Liver (tissue), 9 donors: ENCODE measurements around the gene BACH2. TPM values are rescaled to one million over a fixed set of nuclear protein-coding genes. Genes with fewer than 3 reads are reported as not detected.
"Not testable (repeated sequence)": the region's sequence is repeated elsewhere in the genome, so short reads cannot be mapped to it uniquely, and the experiment has no call there.

Source experiments
- DNase-seq: peaks from one replicate; pipeline ENCODE4 v3.0.0-alpha.2; 2017; ENCODE audit warnings: low spot score
- H3K27ac ChIP-seq, 2 donors: one replicate each; pipeline ENCODE4 v1.7.0; 2013; ENCODE audit warnings: inconsistent platforms in 2 of 2, low read length in 2 of 2, control low read depth in 1 of 2, low read depth in 1 of 2, mild to moderate bottlenecking in 1 of 2
- H3K27me3 ChIP-seq, 4 donors: one replicate each; pipeline versions ENCODE4 v1.6.1 to v1.7.0; 2013; ENCODE audit warnings: low read length in 3 of 4, inconsistent platforms in 1 of 4, mild to moderate bottlenecking in 1 of 4, moderate library complexity in 1 of 4; ENCODE audit not compliant: control insufficient read depth in 4 of 4, insufficient read depth in 4 of 4
- H3K36me3 ChIP-seq, 4 donors: one replicate each; pipeline versions ENCODE4 v1.6.1 to v1.7.0; 2013; ENCODE audit warnings: low read length in 3 of 4, mild to moderate bottlenecking in 3 of 4, low read depth in 1 of 4, moderate library complexity in 1 of 4; ENCODE audit not compliant: control insufficient read depth in 4 of 4, insufficient read depth in 3 of 4
- H3K4me1 ChIP-seq, 4 donors: one replicate each; pipeline versions ENCODE4 v1.6.1 to v1.7.0; 2013; ENCODE audit warnings: low read length in 3 of 4, mild to moderate bottlenecking in 3 of 4, moderate library complexity in 1 of 4; ENCODE audit not compliant: control insufficient read depth in 4 of 4, insufficient read depth in 4 of 4
- H3K4me3 ChIP-seq, 3 donors: one replicate each; pipeline versions ENCODE4 v1.6.1 to v1.7.0; 2013; ENCODE audit warnings: low read length in 3 of 3, control low read depth in 1 of 3, low read depth in 1 of 3, mild to moderate bottlenecking in 1 of 3
- H3K9ac ChIP-seq, 2 donors: one replicate each; pipeline ENCODE4 v1.7.0; 2013; ENCODE audit warnings: low read length in 2 of 2, mild to moderate bottlenecking in 2 of 2, moderate library complexity in 2 of 2, control low read depth in 1 of 2, low read depth in 1 of 2
- H3K9me3 ChIP-seq, 4 donors: one replicate each; pipeline versions ENCODE4 v1.6.1 to v1.7.0; 2013; ENCODE audit warnings: low read length in 3 of 4; ENCODE audit not compliant: control insufficient read depth in 4 of 4
- ATF3 ChIP-seq: IDR thresholded peaks from 2 replicates; pipeline ENCODE4 v1.6.1; 2016; ENCODE audit warnings: antibody characterized with exemption
- EGR1 ChIP-seq, 2 donors: IDR thresholded peaks; 2 replicates each; pipeline ENCODE4 v1.6.1; 2016 to 2018; ENCODE audit warnings: antibody characterized with exemption in 2 of 2, low read depth in 2 of 2
- FOXA1 ChIP-seq: IDR thresholded peaks from 2 replicates; pipeline ENCODE4 v1.6.1; 2016; ENCODE audit warnings: antibody characterized with exemption
- FOXA2 ChIP-seq: IDR thresholded peaks from 2 replicates; pipeline ENCODE4 v1.6.1; 2016; ENCODE audit warnings: antibody characterized with exemption
- GABPA ChIP-seq, 2 donors: IDR thresholded peaks in 1 of 2; conservative IDR thresholded peaks in 1 of 2; 2 replicates each; pipeline ENCODE4 v1.6.1; 2016; ENCODE audit warnings: antibody characterized with exemption in 2 of 2, mild to moderate bottlenecking in 1 of 2, moderate library complexity in 1 of 2
- HNF4G ChIP-seq: IDR thresholded peaks from 2 replicates; pipeline ENCODE4 v1.6.1; 2016; ENCODE audit warnings: antibody characterized with exemption
- JUND ChIP-seq, 2 donors: IDR thresholded peaks; 2 replicates each; pipeline ENCODE4 v1.6.1; 2016; ENCODE audit warnings: antibody characterized with exemption in 2 of 2
- NR2F2 ChIP-seq: IDR thresholded peaks from 2 replicates; pipeline ENCODE4 v1.6.1; 2016; ENCODE audit warnings: antibody characterized with exemption
- RAD21 ChIP-seq, 2 donors: IDR thresholded peaks; 2 replicates each; pipeline ENCODE4 v1.6.1; 2016; ENCODE audit warnings: antibody characterized with exemption in 2 of 2, mild to moderate bottlenecking in 2 of 2
- REST ChIP-seq: IDR thresholded peaks from 2 replicates; pipeline ENCODE4 v1.6.1; 2016; ENCODE audit warnings: antibody characterized with exemption, mild to moderate bottlenecking
- RXRA ChIP-seq, 2 donors: IDR thresholded peaks; 2 replicates each; pipeline ENCODE4 v1.6.1; 2017 to 2018; ENCODE audit warnings: antibody characterized with exemption in 2 of 2, mild to moderate bottlenecking in 1 of 2
- SP1 ChIP-seq: IDR thresholded peaks from 2 replicates; pipeline ENCODE4 v1.6.1; 2018; ENCODE audit warnings: antibody characterized with exemption, mild to moderate bottlenecking
- TAF1 ChIP-seq: conservative IDR thresholded peaks from 2 replicates; pipeline ENCODE4 v1.6.1; 2016; ENCODE audit warnings: antibody characterized with exemption, mild to moderate bottlenecking
- ZBTB33 ChIP-seq: IDR thresholded peaks from 2 replicates; pipeline ENCODE4 v1.6.1; 2016; ENCODE audit warnings: antibody characterized with exemption
- WGBS: extraction: QIAGEN DNeasy Blood & Tissue Kit; methylation state at CpG from one replicate; pipeline ENCODE4 v1.1.7; 2013; 5-methylcytosine and 5-hydroxymethylcytosine counted together
- polyA plus RNA-seq, 2 donors: library from polyadenylated mRNA; stranded (reverse) in 1 of 2; unstranded in 1 of 2; fragments of 200-250 nt in 1 of 2; fragments of >200 nt in 1 of 2; fragmentation: Nextera tagmentation in 1 of 2; extraction: Ambion mirVana in 1 of 2; gene quantifications; one replicate each; pipeline versions ENCODE4 v1.2.1 to v1.2.3, GENCODE V29; 2013 to 2015
- total RNA-seq, 2 donors: library from RNA; depleted of rRNA; stranded (reverse); fragments of >200 nt; gene quantifications; one replicate each; pipeline ENCODE4 v1.2.3, GENCODE V29; 2014
- TF ChIP-seq, protein P1 (sequence below): fragments of 150-350 bp; IDR thresholded peaks from 2 replicates; pipeline ENCODE4 v1.5.1; 2017; ENCODE audit warnings: improper control_type of control experiment, low read depth, low read length; ENCODE audit not compliant: missing input control
- donor health status: healthy.
- donor health status: healthy.
- donor health status: healthy.
- donor health status: healthy.
- donor health status: healthy.

Gene BACH2
- total and polyA plus RNA-seq, 4 donors = 1.9 to 3.7 (median 1.9) TPM

DNA sequence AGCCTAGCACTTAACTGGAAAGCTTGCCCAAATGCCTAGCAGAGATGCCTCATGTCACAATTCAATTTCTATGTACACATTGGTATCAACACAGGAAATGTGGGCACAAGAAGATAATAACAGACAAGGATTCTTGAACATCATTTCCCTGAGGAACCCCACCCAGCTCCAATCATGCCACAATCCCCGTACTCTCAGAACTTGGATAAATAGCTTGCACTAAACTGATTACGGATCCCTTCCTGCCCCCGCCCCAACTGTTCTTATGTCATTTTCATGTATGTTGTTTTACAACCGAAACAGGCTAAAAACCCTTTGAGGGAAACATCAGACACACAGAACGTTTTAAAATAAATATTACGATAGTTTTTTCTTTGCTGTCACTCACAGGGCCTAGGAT is 87.1 kb downstream of the BACH2 start:
- Histone ChIP-seq H3K36me3 (peaks cover 0 to 7% (median under 1%) of the 10 kb centered on the region in 4 donors), H3K9ac (no peak overlapping the region), H3K4me1 (no peaks in the 10 kb centered on the region), H3K27ac (no peak overlapping the region), H3K27me3 (no peaks in the 10 kb centered on the region), H3K4me3 (no peak overlapping the region), H3K9me3 (no peaks in the 10 kb centered on the region)
- TF ChIP-seq ATF3 = no peak
- TF ChIP-seq RAD21 (IDR thresholded peaks at IDR 0.05) = no peak
- no peak for DNase-seq
- 80% methylated on average over 6 of the region's 6 CpGs for WGBS

DNA sequence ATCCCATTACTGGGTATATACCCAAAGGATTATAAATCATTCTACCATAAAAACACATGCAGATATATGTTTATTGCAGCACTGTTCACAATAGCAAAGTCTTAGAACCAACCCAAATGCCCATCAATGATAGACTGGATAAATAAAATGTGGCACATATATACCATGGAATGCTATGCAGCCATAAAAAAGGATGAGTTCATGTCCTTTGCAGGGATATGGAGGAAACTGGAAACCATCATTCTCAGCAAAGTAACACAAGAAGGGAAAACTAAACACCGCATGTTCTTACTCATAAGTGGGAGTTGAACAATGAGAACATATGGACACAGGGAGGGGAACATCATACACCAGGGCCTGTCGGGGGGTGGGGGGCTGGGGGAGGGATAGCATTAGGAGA is 88.0 kb downstream of the BACH2 start:
- not testable (repeated sequence) for H3K27me3 ChIP-seq, H3K27ac ChIP-seq, H3K9ac ChIP-seq, DNase-seq, H3K9me3 ChIP-seq, H3K4me3 ChIP-seq, H3K4me1 ChIP-seq, H3K36me3 ChIP-seq
- 100% methylated on average over 2 of the region's 2 CpGs for WGBS

DNA sequence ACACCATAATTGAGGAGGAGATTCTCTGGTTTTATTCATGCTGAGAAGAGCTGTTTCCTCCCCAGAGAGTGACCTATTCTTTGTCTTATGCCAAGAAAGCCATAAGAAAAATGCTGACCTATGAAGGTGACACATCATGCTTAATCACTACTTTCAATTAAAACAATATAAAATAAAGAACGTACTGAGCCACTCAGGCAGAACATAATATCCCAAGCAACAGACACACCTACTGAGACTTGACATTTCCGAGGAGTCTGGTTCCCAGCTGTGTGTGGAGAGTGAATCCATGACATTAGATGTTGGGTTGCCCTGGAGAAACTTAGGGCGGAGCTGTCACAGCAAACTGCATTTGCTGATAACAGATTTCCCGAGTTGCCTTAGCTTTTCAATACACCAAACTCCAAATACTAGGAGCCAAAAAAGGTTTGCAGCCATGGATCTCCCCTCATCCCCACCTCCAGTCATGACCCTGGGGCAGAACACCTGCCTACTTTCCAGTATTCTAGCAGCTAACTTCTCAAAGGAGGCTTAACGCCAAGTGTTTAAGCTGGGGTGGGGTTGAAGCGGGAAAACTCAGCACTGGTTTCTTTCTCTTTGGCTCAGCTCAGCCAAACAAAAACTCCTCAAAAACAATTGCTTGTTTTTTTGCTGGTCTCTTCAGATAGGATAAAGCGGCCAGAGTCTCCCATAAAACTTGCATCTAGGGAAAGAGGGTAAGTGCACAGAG is 92.2 kb downstream of the BACH2 start:
- Histone ChIP-seq H3K9ac (no peak overlapping the region), H3K36me3 (peaks cover 0 to 7% (median under 1%) of the 10 kb centered on the region in 4 donors), H3K27ac (no peak overlapping the region), H3K27me3 (no peaks in the 10 kb centered on the region), H3K4me1 (peaks cover 0 to 12% (median 8%) of the 10 kb centered on the region in 4 donors), H3K4me3 (no peak overlapping the region), H3K9me3 (no peaks in the 10 kb centered on the region)
- 88% methylated on average over 7 of the region's 7 CpGs for WGBS
- TF ChIP-seq SP1 = no peak
- no peak for TF ChIP-seq RAD21 (IDR thresholded peaks at IDR 0.05)
- TF ChIP-seq ZBTB33 = no peak
- TF ChIP-seq GABPA (IDR thresholded peaks at IDR 0.05 in 1 of 2, conservative IDR thresholded peaks at IDR 0.05 in 1 of 2) = no peak
- TF ChIP-seq FOXA2 = no peak
- TF ChIP-seq JUND (IDR thresholded peaks at IDR 0.05) = no peak
- no peak for TF ChIP-seq NR2F2
- no peak for TF ChIP-seq TAF1
- TF ChIP-seq REST = no peak
- TF ChIP-seq, protein P1, sequence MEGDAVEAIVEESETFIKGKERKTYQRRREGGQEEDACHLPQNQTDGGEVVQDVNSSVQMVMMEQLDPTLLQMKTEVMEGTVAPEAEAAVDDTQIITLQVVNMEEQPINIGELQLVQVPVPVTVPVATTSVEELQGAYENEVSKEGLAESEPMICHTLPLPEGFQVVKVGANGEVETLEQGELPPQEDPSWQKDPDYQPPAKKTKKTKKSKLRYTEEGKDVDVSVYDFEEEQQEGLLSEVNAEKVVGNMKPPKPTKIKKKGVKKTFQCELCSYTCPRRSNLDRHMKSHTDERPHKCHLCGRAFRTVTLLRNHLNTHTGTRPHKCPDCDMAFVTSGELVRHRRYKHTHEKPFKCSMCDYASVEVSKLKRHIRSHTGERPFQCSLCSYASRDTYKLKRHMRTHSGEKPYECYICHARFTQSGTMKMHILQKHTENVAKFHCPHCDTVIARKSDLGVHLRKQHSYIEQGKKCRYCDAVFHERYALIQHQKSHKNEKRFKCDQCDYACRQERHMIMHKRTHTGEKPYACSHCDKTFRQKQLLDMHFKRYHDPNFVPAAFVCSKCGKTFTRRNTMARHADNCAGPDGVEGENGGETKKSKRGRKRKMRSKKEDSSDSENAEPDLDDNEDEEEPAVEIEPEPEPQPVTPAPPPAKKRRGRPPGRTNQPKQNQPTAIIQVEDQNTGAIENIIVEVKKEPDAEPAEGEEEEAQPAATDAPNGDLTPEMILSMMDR = no peak
- no peak for TF ChIP-seq ATF3
- TF ChIP-seq EGR1 (IDR thresholded peaks at IDR 0.05; ENCODE audit: low read depth in 2 of 2) = no peak
- TF ChIP-seq FOXA1 = no peak
- no peak for TF ChIP-seq RXRA (IDR thresholded peaks at IDR 0.05)
- TF ChIP-seq HNF4G = no peak
- DNase-seq = no peak
